Activated CD8-positive, alpha-beta memory T cell treated with anti-CD3 and anti-CD28 coated beads for 36 hours (primary cell): Measurements from ENCODE around the gene NKTR. TPM values are rescaled to one million over a fixed set of nuclear protein-coding genes. Genes with fewer than 3 reads are reported as not detected.

Experiments
- CTCF ChIA-PET: fragments of 350-600 bp; sonication (Branson Sonifier 250); formaldehyde crosslinking; loops from one replicate; lab custom pipeline; 2021; ENCODE audit warnings: antibody characterized with exemption; lab: Charles Lee
- POLR2A ChIA-PET: fragments of 350-600 bp; sonication (Branson Sonifier 250); formaldehyde crosslinking; loops from one replicate; lab custom pipeline; 2021; ENCODE audit warnings: antibody characterized with exemption; lab: Charles Lee
- total RNA-seq, 2 experiments: library from RNA; stranded (reverse); gene quantifications; one replicate each; pipeline ENCODE4 v1.2.3, GENCODE V29; 2021

The NKTR gene
- total RNA-seq, 2 experiments from 2014 or later: 46.8 to 51.4 TPM

DNA sequence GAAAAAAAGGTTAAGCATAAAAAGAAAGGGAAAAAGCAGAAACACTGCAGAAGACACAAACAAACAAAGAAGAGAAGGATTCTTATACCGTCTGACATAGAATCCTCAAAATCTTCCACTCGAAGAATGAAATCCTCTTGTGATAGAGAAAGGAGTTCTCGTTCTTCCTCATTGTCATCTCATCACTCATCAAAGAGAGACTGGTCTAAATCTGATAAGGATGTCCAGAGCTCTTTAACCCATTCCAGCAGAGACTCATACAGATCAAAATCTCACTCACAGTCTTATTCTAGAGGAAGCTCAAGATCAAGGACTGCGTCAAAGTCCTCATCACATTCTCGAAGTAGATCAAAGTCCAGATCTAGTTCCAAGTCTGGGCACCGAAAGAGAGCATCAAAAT lies 36.5 kb downstream of the NKTR start:
- ChIA-PET CTCF (interaction anchor here (0.8 to 1.5 kb wide), 5 partner anchors 15 to 135 kb away, joined by 3 to 5 read pairs (median 3); partner anchors contain the start of genes NKTR, SEC22C and VIPR1), POLR2A (no interaction called here)

DNA sequence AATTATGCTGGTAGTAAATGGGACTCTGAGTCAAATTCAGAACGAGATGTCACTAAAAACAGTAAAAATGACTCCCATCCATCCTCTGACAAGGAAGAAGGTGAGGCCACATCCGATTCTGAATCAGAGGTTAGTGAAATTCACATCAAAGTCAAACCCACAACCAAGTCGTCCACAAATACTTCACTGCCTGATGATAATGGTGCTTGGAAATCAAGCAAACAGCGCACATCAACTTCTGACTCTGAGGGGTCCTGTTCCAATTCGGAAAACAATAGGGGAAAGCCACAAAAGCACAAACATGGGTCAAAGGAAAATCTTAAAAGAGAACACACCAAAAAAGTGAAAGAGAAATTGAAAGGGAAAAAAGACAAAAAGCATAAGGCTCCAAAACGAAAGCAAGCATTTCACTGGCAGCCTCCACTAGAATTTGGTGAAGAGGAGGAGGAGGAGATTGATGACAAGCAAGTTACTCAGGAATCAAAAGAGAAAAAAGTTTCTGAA lies 37.9 kb downstream of the NKTR start:
- ChIA-PET POLR2A (no interaction called here), CTCF (no interaction called here)

DNA sequence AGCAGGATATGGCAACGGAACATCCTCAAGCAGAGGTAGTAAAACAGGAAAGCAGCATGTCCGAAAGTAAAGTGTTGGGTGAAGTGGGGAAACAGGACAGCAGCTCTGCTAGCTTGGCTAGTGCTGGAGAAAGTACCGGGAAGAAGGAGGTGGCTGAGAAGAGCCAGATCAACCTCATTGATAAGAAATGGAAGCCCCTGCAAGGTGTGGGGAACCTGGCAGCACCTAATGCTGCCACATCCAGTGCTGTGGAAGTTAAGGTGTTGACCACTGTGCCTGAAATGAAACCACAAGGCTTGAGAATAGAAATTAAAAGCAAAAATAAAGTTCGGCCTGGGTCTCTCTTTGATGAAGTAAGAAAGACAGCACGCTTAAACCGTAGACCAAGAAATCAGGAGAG lies 38.7 kb downstream of the NKTR start:
- CTCF ChIA-PET: no interaction called here
- POLR2A ChIA-PET: interaction anchor here (0.6 kb wide), 1 partner anchor 13 kb away, joined by 3 read pairs; no protein-coding TSS in a partner anchor

DNA sequence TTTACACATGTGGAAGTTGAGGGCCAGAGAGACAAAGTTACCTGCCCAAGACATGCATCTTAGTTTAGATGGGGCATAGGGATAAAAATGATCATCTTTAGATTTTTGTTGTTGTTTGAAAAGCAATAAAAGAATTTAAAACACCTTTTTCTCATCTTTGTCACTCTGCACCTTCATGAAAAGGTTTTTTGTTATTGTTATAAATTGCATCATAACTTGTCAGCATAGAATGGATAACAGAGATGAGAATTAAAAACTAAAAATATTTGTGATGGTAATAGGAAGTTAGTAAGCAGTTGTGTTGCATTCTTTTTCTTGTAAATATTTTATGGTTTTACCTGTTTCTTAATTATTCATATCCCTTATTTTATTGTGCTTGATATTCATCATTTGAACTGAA lies 39.6 kb downstream of the NKTR start:
- POLR2A ChIA-PET: interaction anchor here (0.7 kb wide), 1 partner anchor 50 kb away, joined by 4 read pairs; no protein-coding TSS in a partner anchor
- CTCF ChIA-PET: interaction anchor here (0.8 kb wide), 1 partner anchor 93 kb away, joined by 3 read pairs; no protein-coding TSS in a partner anchor

DNA sequence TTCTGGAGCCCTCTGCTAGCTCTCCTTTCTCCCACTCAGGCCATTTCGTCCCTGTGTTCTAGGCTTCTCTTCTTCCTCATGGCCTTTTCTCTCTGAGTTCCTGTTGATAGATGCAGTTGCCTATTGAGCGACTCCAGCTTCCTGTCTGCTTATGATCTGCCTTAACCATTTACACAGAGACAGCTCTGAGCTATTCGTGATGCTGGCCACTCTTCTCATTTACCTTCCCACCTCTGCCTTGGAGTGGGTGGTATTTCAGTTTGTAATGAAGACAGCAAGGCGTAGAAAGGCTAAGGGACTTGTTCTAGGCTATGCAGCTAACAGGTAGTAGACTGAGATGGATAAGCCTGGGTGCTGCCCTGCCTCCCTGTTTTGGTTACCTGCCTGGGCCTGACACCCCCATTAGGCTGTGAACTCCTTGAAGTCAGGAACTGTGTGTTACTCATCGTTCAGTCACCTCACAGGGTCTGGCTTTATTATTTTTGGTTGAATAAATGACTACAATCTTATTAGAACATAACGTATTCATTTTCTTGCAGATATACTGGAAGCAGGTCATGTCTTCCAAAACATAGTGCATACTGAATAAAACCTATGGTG lies 40.4 kb downstream of the NKTR start:
- ChIA-PET CTCF (no interaction called here), POLR2A (no interaction called here)

DNA sequence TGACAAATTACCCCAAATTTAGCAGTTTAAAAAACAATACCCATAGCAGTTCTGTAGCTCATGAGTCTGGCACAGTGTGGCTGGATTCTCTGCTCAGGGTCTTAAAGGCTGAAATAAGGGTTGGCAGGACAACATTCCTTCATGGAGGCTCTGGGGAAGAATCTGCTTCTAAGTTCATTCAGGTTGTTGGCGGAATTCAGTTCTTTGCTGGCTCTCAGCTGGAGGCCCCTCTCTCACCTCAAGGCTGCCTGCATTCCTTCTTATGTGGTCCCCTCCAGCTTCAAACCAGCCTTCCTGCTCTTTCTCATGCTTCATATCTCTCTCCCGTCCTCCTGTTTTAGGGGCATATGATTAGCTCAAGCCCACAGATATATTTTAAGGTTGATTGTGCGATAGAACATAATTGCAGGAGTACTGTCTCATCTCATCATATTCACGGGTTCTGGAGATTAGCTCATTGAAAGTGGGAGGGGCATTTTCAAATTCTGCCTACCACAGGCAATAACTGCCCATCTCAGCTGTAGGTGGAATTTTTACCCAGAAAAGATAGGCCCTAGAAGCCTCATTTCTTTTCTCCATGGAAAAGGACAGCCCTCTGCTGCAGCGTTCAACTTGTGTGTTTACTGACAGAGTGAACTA lies 47.5 kb downstream of the NKTR start:
- POLR2A ChIA-PET: interaction anchor here (0.7 kb wide), 1 partner anchor 15 kb away, joined by 3 read pairs; no protein-coding TSS in a partner anchor
- CTCF ChIA-PET: no interaction called here

DNA sequence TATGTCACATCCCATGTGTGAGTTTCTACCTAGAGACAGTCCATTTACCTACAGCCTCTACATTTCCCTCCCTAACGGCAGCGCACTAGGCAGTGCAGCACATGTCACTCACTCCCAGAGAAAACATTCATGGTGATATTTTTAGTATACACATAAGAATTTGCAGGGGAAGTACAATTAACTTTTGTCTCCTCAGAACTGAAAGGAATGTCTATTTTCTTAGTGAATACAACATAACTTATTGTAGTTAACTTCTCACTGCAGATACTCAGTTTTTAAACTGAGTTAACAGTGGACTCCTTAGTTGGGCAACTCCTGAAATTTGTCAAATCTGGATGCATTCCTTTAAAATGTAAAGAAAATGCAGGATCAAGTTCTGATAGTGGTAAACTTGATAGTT lies 48.5 kb downstream of the NKTR start:
- POLR2A ChIA-PET: interaction anchor here (0.6 to 0.7 kb wide), 2 partner anchors 14 to 72 kb away, joined by 3 read pairs; no protein-coding TSS in a partner anchor

DNA sequence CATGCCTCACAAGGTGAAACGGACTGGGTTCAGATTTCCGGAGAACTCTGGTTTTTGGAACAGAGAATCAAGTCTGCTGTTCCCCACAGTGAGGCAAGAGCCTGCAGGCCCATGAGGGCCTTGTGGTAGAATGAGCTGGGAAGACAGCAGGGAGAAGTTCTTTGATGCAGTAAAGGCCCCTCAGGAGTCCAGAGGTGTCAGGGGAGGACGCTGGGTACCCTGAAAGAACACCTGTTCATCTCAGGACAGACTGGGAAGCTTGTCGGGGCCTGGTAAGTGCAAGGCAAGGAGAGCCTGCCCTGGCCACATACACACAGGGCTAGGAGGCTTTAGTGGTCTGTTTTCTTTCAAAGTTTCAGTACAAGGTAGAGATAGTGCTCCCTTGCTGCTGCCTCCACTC lies 49.3 kb downstream of the NKTR start:
- CTCF ChIA-PET: interaction anchor here (1.2 kb wide), 1 partner anchor 52 kb away, joined by 3 read pairs; no protein-coding TSS in a partner anchor
- POLR2A ChIA-PET: interaction anchor here (0.6 kb wide), 1 partner anchor 73 kb away, joined by 3 read pairs; no protein-coding TSS in a partner anchor

More for the DNA sequence above, 48.5 kb downstream of the NKTR start:
- CTCF ChIA-PET: no interaction called here

DNA sequence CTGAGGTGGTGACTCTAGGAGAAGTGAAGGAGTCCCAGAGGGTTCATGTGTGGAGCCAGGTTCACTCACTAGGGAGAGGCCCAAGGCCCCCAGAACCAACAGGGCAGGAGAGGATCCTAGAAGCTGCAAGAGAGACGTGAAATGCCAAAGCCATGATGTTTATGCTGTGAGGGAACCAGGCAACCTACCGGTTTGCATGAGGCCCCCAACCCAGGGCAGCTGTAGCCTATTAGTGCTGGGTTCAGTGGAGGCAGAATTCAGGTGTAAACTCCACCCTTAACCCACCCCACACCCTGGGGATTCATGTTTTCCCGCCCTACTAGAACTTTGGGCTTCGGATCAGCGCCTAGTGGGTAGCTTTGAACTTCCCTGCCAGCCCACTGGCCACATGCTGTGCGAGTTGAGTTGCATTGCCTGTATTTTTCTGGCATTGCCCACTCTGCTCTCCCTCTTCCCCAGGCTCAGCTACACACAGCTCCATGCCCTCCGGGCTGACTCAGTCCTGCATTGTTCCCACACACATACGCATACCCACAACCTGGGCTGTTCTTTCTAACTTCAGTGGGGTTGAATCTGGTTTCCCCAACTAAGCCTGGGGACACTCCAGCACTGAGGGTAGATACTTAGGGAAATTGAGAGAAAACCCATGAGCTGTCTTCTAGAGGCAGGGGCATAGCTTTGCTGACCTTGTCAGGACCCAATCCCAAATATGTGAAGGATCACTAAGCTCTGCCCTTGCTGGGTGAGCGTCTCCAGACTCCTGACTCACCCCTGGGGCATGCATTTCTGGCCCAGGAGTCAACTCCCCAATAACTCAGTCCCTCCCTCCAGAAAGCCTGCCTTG lies 51.0 kb downstream of the NKTR start:
- CTCF ChIA-PET: interaction anchor here (0.5 to 1.2 kb wide), 4 partner anchors 10 to 121 kb away, joined by 3 read pairs; no protein-coding TSS in a partner anchor
- POLR2A ChIA-PET: interaction anchor here (0.6 kb wide), 1 partner anchor 9 kb away, joined by 3 read pairs; no protein-coding TSS in a partner anchor

DNA sequence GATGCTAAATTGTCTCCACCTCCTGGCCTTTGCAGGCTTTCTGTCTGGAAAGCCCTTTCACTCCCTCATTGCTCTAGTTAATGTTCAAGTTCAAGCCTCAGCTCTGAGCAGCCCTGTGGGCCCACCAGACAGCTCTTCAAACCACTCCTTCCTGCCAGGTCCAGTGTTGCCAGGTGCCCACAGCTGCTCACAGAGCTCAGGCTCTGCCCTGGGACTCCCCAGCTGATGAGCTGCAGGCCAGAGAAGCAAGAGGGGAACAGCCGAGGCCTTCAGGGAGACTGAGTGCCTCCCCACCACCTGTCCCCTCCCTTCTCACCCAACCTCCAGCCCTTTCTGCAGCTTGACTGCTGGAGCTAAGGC lies 51.7 kb downstream of the NKTR start:
- ChIA-PET CTCF (interaction anchor here (0.7 to 1.2 kb wide), 3 partner anchors 9 to 39 kb away, joined by 3 read pairs; no protein-coding TSS in a partner anchor), POLR2A (interaction anchor here (0.6 to 0.7 kb wide), 2 partner anchors 9 to 13 kb away, joined by 3 read pairs; no protein-coding TSS in a partner anchor)

DNA sequence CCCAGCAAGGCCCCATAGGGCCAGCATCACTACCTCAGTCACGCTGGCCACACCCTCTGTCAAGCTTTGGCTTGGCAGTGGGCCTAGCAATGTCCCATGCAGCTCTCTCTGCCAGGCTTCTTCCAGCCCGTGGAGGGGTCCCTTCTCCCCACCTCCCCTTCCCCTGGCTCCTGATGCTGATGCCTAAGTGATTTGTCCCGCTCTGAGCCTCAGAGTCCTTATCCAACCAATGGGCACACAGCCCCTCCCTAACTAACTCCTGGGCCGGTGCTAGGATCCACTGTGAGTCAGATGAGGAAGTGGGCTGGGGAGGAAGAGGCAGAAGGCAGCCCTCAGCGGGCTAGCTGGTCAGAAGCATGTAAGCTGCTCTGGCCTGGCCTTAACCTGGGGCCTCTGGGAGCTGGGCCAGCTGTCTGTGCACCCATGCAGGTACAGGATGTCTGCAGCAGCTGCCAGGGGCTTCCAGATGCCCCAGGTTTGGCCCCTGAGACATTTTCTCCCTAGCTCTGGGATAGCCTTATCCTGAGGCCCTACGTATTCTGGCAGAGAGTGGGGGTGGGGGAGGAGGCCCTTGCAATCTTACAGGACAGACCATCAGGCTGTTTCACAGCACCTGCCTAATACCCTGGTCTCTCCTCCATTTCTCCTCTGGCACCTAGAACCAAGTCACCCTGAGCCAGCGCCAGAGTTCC lies 52.3 kb downstream of the NKTR start:
- POLR2A ChIA-PET: interaction anchor here (0.7 kb wide), 1 partner anchor 13 kb away, joined by 3 read pairs; no protein-coding TSS in a partner anchor
- CTCF ChIA-PET: interaction anchor here (1.0 kb wide), 1 partner anchor 16 kb away, joined by 3 read pairs; no protein-coding TSS in a partner anchor

DNA sequence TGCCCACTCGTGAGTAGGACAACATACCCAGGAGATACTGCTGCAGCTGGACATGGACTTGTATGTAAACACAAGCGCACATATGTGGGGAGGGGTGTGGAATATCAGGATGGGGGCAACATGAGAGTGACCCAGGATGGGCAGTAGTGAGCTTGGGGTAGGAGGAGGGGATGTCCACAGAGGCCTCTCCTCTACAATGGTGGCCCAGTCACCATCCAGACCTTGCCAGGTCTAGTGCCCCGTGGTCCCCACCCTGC lies 52.7 kb downstream of the NKTR start:
- ChIA-PET POLR2A (no interaction called here), CTCF (no interaction called here)

DNA sequence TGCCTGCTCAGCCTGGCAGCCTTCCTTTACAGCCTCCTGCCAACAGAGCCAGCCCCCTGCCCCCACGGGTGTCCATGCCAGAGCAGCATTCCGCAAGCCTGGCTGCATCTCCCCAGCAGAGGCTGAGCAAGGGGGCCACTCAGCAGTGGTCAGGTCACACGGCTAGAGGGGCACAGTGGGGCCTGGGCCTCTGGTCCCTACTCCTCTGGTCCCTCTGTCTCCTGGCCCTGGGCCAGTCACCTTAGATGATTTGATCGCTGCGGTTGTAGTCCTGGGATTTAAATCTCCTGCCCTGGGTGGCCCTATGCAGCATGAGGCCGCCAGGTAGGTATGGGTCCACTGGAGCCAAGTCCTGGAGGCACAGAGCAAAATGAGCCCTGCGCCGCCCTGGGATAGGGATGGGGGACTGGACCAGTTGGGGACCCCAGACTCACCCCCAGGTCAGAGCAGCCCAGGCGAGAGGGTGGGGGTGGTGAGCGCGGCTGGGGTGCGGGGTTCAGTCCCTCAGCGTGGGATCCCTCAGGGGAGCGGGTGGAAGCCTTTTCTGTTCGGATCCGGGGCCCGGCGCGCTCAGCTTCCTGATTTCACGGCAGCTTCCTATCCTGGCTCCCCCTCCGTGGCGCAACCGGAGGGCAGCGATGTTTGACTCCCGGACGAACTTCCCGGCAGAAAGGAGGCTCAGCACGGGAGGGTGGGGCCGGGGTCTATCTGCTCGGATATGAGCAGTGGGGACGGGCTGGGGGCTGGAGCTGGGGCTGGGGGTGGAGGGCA lies 53.3 kb downstream of the NKTR start, which contains the start of gene ZBTB47:
TSS of gene ZBTB47 (plus strand) at position 138 of the 771 bp plus-strand sequence. CDS start 4,659 bp downstream, outside the sequence.
- ChIA-PET CTCF (interaction anchor here (0.9 kb wide), 1 partner anchor 16 kb away, joined by 3 read pairs; no protein-coding TSS in a partner anchor), POLR2A (interaction anchor here (0.6 kb wide), 1 partner anchor 1686 kb away, joined by 3 read pairs; no protein-coding TSS in a partner anchor)

DNA sequence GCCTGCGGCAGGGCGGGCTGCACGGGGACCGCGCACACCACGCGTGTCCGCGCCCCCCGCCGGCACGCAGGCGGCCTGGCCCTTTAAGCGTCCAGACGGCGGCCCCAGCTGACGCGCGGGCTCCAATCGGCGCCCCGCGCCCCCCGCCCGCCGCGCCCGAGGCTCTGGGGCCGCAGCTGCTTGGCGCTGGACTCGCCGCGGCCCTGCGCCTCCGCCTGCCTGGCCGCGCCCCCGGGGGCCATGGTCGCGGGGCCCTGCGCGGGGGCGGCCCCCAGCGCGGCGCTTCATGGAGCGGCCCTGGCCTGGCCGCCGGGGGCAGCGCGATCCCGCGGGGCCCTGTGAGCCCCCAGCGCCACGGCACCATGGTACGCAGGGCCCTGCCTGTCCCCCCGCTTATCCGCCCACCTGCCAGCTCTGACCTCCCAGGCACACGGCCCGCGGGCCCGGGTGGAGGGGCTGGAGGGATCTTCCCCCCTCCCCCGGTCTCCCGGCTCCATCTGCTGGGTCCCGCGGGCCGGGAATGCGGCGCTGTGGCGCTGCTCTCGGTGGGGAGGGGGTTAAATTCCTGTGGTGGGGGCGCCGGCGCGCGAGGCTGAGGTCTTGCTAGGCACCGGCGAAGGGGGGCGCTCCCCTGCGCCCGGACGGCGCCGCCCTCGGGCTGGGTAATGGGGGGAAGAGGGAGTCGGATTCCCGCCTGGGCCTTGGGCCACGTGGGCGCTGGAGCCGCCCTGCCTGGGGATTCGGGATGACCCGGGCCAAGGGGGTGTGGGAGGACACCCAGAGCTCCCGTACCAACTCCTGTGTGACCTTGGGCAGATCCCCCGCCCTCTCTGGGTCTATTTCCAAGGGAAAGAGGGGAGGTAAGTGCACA lies 54.1 kb downstream of the NKTR start:
- ChIA-PET POLR2A (interaction anchor here (0.6 kb wide), 1 partner anchor 1685 kb away, joined by 3 read pairs; no protein-coding TSS in a partner anchor), CTCF (interaction anchor here (0.9 kb wide), 1 partner anchor 17 kb away, joined by 3 read pairs; no protein-coding TSS in a partner anchor)

DNA sequence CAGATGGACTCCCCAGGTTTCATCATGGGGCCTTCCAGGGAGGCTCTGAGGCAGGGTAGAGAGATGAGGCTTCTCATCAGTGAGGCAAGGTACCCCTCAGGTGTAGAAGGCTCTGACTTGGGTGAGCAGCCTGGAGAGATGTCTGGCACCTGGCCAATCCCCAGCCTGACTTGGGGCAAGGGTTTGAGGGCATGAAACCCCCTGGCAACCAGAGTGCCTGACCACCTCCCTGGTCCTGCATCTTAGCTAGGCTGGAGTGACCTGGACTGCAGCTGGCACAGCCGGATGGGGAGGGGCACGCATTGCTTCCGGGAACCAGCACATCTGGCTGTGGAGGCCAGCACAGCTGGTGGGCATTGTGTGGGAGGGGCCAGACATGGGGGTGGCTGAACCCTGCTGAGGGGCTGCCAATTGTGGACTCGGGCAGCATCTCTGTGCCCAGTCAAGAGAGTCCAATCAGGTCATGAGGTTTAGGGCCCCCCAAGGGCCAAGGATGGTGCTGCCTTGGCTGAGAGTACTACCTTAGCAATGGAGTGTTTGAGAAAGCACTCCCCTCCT lies 54.9 kb downstream of the NKTR start:
- ChIA-PET POLR2A (no interaction called here), CTCF (no interaction called here)

DNA sequence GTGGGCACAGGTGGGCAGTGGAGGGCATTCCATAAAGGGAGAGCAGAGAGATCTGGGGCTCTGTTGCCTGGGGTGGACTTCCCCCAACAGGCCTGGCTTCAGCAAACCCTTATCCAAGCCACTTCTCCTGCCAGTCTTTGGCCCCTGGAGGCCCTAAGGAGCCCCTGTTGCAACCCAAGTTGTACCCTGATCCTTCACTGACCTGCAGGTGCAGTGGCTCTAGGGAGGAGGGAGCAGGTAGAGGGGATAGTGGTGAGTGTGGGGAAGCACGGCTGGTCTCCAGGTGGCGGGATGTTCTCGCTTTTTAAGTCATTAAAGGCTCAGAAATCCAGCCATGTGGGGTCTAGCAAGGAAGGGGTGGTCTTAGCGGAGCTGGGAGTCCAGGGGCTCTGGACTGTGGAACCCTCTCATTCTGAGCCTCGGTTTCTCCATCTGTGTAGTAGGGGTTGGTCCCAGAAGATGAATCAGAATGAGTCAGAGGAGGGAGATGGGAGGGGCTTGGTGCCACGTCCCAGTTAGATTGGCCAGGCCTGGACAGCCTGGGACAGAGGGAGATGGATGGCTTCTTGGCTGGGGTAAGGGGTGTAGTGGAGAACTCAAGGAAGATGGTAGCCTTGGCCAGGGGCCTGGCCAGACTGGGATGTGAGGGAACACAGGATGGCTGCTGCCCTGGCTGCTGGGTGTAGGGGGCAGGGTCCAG lies 55.6 kb downstream of the NKTR start:
- ChIA-PET POLR2A (no interaction called here), CTCF (no interaction called here)
